Stimulated activated CD4-positive, alpha-beta T cell treated with anti-CD3 and anti-CD28 coated beads, Interleukin-2, amount 100 ng/mL, for 4 hours (primary cell): ENCODE measurements around the gene PRPF38B.
A peak's percentile ranks its signal among the peaks of the same experiment; 100 is the strongest.

Source experiments
- DNase-seq: peaks from one replicate; pipeline ENCODE4 v3.0.0-alpha.2; 2020; ENCODE audit warnings: low read depth

Gene PRPF38B

DNA sequence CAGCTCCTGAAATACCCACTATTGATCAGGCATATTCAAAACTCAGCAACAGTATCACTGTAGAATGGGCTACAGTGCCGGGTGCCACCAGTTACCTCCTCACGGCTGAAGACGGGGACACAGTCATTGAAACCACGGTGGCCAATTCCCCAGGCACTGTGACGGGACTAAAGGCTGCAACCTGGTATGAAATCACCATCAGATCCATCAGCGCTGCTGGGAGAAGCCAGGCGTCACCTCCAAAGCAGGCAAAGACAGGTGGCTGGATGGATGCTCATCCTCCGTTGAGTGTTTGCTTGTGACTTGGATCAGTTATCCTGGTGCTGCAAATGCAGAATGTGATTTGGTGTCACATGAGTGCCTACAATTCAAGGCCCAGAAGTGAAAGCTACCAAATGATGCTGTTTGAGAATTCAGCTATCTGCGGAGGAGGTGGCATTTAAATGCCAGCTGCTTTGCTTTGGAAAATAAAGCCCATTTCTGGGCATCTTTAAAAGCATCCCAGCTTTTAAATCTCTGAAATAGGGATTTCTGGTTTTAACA lies 25.7 kb downstream of the PRPF38B start:
- no peak for DNase-seq

DNA sequence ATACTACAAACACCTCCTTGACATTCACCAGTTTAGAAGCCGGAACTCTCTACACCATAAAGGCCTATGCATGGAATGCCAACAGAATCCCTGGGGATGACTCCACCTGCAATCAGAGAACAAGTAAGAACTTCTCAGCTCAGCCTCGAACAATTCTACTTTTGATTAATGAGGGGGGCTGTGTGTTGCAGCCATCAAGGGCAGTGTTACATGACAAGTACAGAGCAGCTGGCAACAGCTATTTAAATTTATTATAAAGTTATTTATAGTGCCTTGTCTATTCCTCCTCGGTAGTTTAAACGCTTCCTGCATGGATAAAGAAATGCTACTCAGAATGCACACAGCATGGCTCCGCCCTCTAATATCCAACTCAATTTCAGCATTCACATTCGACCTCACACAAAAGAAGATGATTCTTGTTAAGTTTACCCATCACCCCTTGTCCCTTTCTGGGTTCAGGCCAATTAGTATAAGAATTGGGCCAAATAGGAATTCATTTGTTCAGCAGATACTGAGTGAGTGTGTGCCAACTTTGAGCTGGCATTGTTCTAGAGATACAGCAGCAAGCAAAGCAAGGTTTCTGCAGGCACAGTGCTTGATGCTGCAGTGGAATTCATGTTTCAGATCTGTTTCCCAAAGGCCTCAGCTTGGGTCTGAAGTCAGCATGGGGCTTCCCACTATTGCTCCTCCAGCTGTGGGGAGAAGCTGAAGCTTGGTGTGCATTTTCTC lies 27.0 kb downstream of the PRPF38B start:
- no peak for DNase-seq

DNA sequence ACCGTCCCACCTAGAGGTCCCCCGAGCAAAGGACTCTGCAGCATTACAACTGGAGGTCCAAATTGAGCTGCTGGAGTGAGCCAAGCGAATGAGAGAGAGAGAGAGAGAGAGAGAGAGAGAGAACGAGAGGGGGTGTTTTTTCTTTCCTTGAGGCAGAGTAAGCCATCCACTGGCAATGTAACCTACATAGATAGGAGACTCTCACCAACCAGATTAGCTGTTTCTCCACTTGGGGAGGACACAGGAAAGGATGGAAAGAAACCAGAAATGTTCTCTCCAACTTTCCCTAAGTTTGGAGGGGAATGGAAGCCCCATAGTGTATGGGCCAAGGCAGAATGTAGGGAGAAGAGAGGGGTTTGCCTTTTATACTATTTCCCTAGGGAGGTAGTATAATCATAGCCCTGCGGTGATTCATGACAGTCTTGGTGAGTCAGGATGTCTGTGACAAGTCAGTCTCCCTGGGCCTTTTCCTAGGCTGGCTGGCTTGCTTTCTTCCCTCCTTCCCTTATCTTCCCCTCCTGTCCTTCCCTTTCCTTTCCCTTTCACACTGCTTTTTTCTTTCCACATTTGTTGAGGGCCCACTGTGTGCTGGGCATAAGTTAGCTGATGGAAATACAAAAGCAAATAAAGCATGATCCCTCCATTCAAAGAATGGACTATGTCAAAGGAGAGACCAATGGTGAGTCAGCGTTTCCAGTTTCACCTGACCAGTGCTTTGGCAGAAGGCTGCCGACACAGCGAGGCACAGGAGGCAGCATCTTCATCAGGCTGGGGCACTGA lies 27.7 kb downstream of the PRPF38B start:
- DNase-seq = no peak

DNA sequence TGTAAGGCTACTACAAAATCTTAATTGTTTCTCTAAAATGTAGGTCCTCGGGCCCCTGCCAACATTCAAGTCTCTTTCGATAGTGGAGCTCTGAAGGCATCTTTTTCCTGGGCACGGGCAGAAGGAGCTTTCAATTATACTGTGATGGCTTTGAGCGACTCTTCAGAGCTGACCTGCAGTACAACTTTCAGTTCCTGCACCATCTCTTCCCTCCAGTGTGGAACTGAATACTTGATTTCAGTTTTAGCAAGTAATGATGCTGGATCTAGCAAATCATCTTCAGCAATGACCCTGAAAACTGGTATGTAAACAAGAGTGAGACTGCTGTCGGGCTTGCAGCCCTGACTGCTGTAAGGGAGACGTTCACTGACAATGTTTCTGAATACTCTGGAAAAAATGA lies 30.2 kb downstream of the PRPF38B start:
- DNase-seq = no peak

DNA sequence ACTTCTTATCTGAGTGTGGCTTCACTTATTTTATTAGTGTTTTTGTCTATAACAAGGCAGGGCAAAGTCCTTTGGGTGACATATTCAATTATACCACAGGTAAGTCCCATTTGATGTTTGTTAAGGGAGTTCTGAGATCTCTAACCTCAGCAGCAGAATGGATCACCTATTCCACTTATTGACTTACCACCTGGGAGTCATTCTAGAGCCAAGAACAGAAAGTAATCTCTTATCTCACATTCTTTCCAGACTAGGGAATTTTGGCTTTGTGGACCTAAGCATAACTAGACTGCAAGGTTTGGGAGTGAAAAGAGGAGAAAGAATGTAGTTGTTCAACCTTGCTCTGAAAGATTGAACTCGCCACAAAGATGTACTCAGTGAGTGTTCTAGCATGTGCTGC lies 33.8 kb downstream of the PRPF38B start:
- DNase-seq = no peak

DNA sequence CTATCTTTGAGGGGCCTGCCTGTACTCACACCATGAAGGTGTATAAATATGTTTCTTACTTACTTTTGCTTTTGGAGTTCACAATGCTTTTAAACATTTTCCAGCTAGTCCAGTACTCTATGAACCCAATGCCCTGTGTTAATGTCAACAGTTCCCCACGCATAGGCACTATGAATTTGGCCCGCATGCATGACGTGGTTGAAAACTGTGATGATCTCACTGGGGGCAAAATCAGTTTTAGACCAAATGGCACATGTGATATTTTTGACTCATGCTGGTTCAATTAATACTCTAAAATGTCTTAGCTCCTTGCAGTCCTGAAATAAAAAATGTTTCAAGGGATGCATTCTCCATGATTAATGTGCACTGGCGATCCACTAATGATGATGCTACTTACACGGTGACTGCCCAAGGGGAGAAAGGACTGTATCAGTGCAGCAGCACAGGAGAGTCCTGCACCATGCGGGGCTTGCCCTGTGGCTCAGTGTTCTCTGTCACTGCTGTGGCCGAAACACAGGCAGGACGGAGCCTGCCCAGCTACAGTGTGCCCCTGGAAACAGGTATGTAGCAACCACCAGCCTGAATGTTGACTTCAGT lies 36.3 kb downstream of the PRPF38B start:
- no peak for DNase-seq

DNA sequence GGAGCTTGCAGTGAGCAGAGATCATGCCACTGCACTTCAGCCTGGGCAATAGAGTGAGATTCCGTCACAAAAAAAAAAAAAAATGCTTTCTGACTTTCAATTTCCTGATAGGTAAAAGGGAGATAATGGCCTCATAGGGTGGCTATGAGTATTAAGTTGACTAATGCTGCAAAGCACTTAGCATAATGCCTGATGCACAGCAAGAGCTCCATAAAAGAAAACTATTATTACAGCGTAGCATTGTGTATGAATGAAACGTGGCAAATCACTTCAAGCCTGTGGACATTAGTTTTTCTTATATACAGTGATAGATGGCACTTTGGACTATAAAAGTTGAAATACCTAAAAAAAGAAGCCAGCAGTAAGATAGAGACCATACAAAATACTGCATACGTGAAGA lies 37.4 kb downstream of the PRPF38B start:
- no peak for DNase-seq

DNA sequence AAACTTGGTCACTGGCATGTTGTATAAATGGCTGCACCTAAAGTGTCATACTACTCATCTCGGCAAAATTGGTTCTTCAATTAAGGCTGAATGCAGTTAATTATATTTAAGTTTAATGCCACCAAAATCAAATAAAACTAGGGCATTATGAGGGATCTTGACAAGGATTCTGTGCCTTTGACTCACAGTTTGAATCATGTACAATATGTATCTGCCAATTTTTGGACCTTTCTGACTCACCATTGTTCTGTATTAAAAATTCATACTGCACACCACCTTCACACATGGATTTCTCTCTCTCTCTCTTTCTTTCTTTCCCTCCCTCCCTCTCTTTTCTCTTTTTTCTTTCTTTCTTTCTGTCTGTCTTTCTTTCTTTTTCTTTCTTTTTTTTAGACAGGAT lies 40.3 kb downstream of the PRPF38B start:
- no peak for DNase-seq

DNA sequence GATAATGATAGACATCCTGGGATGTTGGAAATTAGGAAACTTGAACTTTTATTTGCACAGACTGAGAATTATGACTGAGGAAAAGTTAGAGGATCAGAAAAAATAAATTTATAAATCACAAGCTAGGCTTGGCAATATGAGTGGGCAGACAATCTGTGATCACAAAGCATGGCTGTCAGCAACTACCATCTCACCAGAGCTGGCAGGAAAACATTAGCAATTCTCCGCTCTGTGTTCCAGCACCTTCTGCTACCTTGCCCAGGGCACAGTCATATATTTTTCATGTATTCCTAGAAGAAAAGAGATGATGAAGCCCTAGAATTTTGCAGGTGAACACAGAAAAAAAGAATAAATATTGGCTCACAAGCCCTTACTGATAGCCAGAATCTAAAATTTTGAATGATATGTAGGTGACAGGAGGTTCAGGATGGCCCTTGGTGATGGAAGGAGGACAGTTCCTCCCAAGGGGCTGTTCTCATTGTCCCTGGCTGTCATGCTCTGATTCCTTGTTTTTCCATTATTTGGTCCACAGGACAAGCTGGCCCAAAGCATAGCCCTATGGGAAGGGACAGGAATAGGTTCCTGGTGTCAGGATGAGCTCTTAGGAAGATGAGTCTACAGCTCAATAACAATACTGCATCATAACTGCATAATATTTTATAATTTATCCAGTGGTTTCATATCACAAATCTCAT lies 42.2 kb downstream of the PRPF38B start:
- DNase-seq = no peak

DNA sequence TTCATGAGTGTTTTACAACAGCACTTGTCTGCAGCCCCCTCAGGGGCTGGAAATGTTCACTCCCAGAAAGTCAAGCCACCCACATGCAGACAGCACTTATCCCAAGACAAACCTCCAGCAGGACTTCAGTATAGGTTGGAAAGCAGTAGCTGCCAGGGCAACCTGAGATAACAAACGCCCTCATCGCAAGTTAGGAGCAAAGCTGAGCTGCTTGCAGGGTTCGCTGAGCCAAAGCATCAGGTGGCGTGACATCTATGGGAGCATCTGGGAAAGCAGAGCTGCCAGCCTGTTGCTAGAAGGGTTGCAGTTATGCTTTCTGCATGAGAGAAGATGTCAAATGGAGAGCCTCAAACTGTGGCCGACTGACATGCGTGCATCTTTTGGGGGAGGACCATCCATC lies 50.1 kb downstream of the PRPF38B start:
- DNase-seq = no peak

DNA sequence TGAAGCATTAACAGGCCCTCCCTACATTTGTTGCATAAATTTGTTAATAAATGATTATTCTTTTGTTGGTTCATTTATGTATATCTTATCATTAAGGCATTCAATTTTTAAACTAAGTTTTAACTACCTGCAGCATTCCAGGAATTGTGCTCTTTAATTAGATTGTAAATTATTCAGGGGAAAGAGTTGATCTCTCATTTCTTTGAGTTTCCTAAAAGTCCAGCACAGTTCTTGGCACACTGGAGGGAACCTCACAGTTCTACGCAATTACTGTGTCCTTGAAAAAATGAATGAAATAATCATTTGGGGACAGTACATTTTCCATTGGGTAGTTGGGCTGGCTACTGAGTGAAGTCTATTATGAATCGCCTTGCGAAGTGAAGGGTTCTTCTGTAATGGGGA lies 53.9 kb downstream of the PRPF38B start:
- DNase-seq = no peak

DNA sequence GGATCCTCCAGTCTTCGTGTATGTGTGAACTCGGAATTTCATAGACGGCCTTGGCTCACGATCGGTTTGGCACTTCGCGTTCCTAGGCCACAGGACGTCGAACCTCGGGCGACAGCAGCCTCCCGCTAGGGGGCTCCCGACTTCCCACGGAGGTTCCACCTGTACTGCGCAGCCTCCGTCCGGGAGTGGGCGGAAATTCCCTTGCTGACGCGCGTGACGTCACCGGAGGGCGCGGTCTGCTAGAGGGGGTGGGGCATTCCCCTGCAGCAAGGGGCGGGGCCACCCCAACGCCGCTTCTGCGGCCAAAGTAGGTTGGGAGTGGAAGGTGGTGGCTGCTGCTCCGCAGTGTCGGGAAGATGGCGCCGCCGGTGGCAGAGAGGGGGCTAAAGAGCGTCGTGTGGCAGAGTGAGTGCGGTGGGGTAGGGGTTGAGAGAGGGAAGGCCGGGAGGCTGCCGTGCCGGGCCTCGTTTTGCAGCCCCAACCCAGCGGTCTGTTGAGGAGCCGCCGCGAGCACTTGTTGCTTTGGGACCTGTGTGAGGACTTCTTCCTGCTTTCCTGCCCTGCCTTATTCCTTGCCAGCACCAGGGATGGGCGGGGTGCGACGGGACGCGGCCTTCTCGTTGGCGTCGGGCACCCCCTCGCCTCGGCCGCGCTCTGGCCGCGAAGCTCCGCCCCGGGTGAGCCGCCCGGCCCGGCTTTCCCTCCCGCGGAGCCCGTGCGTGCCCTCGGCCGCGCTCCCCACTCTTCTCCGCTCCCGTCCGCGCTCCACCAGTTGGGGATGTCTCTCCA lies 54.5 kb downstream of the PRPF38B start, which contains the start of gene STXBP3:
STXBP3 (plus strand) TSS at position 293 of the 789 bp plus-strand sequence; CDS start at position 357, 64 bp downstream.
- peak; percentile 100 for DNase-seq

DNA sequence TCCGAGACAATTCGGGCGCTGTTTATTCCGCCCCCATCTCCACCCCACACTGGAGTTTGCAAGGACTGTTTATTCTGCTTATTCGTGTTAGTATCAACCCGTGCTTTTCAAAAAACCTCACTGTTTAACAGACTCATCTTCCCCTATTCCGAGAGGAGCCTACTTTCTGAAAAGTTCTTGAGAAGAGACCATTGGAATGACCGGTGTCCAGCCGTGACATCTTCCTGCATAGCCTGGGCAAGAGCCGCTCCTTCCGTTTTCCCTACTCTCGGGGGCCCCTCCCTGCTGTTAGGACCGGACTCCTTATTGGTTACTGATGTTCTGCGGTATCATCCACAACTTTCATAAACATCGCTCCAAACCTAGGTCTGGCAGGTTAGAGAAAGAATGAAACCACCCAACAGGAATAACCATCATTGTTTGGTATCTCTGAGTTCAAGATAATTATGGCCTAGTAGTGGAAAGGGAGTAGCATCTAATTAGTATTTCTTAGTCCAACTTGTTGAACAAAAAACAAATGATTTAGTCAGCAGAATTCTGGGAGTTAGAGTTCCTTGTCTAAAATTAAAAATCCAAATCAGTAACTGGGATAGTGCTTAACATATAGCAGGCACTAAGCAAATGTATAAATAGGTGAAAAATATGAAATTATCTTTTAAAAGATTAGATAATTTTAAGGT lies 55.2 kb downstream of the PRPF38B start:
- DNase-seq = no peak

DNA sequence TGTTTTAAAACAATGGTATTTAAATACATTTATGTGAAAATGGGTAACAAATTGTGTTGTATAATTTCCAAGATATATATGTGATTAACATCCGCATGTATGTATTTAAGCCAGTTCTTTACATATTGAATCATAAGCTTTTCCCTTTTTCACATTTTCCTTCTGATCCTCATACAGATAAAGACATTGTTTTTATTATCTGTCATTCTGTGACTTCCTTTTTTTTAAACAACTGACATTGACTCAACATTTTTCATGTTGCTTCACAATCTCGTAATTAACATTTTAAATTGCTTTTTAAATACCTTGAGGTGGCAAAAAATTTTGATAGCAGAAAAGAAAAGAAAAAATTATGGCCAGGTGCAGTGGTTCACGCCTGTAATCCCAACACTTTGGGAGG lies 55.8 kb downstream of the PRPF38B start:
- no peak for DNase-seq

DNA sequence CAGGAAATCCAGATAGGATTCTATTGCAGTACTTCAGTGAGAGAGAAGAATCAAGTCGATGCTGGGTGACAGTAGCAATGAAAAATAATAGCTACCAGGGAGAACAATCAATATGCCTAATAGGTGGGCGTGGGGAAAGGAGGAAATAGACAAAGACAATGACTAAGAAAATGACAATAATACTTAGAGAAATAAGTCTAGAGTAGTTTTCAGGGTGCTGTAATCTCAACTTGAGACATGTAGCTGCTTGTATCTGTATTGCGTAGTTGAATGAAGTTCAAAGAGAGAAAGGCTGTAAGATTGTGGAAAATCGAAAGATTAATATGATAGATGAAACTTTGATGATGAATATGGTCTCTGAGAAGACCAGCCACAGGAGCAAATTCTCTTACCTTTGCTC lies 57.0 kb downstream of the PRPF38B start:
- DNase-seq = no peak

DNA sequence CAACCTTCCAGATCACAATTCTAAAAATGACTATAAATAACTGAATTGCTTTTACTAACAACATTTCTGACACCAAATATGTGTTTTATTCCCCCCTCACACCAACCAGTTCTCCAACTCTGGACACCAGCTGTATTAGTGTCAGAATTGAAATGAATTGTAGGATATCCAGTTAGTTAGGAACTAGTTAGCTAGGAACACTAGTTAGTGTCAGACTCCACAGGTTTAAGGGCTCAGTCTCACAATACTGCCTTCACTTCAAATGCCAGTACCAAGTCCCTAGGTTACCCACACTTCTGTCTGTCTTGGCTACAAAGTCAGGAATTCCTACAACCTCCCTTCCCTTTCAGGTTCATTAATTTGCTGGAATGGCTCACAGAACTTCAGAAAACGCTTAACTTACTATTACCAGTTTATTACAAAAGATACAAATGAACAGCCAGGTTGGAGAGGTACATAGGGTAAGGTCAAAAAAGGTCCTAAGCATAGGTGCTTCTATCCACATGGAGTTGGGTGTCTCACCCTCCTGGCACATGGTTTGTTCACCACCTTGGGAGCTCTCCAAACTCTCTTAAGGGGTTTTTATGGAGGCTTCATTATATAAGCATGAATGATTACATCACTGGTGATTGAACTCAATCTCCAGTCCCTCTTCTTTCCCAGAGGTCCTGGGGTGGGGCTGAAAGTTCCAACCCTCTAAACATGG lies 58.5 kb downstream of the PRPF38B start:
- DNase-seq = no peak
